ENCODE data around the gene HIP1. TPM values are rescaled to one million over a fixed set of nuclear protein-coding genes. Genes with fewer than 3 reads are reported as not detected.

Gene HIP1
- total RNA-seq, 1 experiment from 2014 or later, result 43.3 TPM

DNA sequence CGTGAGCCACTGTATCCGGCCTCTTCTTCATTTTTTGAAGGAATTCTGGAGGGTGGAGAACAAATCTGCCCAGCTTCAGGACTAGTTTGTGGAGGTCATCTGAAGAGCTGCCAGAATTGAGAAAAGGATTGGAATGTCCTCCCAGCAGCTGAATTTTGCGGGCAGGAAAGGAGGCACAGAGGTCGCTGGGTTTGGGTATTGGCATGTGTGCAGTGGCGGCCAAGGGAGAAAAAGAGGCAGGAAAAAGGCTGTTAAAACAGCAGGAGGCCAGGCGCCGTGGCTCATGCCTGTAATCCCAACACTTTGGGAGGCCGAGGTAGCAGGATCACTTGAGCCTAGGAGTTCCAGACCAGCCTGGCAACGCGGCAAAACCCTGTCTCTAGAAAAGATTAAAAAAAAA, 80.4 kb downstream of the HIP1 start:
- no peaks in the 10 kb centered on the region for H3K27me3 ChIP-seq (ENCODE audit: control insufficient read depth, insufficient read depth, low read length)
- intact Hi-C loops (cut with micrococcal nuclease; ENCODE audit: unreplicated experiment) (no loop called here), in situ Hi-C loops (cut with HindIII; ENCODE audit: low pct_unique_long_range_greater_than_20kb, low sequenced_read_pairs) (no loop called here)
- TF ChIP-seq, protein P1, sequence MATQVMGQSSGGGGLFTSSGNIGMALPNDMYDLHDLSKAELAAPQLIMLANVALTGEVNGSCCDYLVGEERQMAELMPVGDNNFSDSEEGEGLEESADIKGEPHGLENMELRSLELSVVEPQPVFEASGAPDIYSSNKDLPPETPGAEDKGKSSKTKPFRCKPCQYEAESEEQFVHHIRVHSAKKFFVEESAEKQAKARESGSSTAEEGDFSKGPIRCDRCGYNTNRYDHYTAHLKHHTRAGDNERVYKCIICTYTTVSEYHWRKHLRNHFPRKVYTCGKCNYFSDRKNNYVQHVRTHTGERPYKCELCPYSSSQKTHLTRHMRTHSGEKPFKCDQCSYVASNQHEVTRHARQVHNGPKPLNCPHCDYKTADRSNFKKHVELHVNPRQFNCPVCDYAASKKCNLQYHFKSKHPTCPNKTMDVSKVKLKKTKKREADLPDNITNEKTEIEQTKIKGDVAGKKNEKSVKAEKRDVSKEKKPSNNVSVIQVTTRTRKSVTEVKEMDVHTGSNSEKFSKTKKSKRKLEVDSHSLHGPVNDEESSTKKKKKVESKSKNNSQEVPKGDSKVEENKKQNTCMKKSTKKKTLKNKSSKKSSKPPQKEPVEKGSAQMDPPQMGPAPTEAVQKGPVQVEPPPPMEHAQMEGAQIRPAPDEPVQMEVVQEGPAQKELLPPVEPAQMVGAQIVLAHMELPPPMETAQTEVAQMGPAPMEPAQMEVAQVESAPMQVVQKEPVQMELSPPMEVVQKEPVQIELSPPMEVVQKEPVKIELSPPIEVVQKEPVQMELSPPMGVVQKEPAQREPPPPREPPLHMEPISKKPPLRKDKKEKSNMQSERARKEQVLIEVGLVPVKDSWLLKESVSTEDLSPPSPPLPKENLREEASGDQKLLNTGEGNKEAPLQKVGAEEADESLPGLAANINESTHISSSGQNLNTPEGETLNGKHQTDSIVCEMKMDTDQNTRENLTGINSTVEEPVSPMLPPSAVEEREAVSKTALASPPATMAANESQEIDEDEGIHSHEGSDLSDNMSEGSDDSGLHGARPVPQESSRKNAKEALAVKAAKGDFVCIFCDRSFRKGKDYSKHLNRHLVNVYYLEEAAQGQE (IDR thresholded peaks at IDR 0.05; ENCODE audit: insufficient read depth in 1 of 2, low read depth in 2 of 2, low read length in 1 of 2), result no peak
- TF ChIP-seq TCF7L2 (IDR thresholded peaks at IDR 0.05; ENCODE audit: low read depth, low read length), result no peak
- TF ChIP-seq, protein P2, sequence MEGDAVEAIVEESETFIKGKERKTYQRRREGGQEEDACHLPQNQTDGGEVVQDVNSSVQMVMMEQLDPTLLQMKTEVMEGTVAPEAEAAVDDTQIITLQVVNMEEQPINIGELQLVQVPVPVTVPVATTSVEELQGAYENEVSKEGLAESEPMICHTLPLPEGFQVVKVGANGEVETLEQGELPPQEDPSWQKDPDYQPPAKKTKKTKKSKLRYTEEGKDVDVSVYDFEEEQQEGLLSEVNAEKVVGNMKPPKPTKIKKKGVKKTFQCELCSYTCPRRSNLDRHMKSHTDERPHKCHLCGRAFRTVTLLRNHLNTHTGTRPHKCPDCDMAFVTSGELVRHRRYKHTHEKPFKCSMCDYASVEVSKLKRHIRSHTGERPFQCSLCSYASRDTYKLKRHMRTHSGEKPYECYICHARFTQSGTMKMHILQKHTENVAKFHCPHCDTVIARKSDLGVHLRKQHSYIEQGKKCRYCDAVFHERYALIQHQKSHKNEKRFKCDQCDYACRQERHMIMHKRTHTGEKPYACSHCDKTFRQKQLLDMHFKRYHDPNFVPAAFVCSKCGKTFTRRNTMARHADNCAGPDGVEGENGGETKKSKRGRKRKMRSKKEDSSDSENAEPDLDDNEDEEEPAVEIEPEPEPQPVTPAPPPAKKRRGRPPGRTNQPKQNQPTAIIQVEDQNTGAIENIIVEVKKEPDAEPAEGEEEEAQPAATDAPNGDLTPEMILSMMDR (IDR thresholded peaks at IDR 0.05), result no peak
- TF ChIP-seq SIN3A (IDR thresholded peaks at IDR 0.05; ENCODE audit: borderline replicate concordance, insufficient read depth, low read depth, low read length), result no peak
- no peak for TF ChIP-seq POLR2AphosphoS5 (IDR thresholded peaks at IDR 0.05; ENCODE audit: low read depth, low read length)
- ATAC-seq (peak; percentile 64), DNase-seq (ENCODE audit: low read depth, low spot score) (no peak)
- no peaks in the 10 kb centered on the region for H3K9me3 ChIP-seq (ENCODE audit: control insufficient read depth, insufficient read depth, low read depth, low read length)
- H3K4me3 ChIP-seq (ENCODE audit: low read depth in 2 of 2, low read length in 2 of 2), result no peak overlapping the region
- no TSS peak for BruUV-seq (replicated peaks)
- H3K27ac ChIP-seq (ENCODE audit: low read length), result peak overlapping the region; percentile 14; the same call in 1 of the 2 replicates
- H3K4me1 ChIP-seq (ENCODE audit: control insufficient read depth, insufficient read depth, low read length), result no peaks in the 10 kb centered on the region
- no peaks in the 10 kb centered on the region for H3K36me3 ChIP-seq (ENCODE audit: control insufficient read depth, insufficient read depth, low read length)
- POLR2A ChIA-PET, result no interaction called here
- CTCF ChIA-PET, result no interaction called here

DNA sequence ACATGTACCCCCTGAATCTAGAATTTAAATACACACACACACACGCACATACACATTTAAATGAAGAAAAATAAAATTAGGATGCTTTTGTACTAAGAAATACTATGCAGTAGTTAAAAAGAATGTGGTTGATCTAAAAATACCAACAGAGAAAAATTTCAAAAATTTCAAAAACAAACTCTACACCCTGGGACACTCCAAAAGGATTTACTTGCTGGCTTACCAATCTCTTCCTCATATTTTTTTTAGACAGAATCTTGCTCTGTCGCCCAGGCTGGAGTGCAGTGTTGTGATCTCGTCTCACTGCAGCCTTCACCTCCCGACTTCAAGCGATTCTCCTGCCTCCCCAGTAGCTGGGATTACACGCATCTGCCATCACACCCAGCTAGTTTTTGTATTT, 80.9 kb downstream of the HIP1 start:
- Histone ChIP-seq H3K36me3 (ENCODE audit: control insufficient read depth, insufficient read depth, low read length) (no peaks in the 10 kb centered on the region), H3K4me3 (ENCODE audit: low read depth in 2 of 2, low read length in 2 of 2) (no peak overlapping the region), H3K27ac (ENCODE audit: low read length) (no peak overlapping the region), H3K4me1 (ENCODE audit: control insufficient read depth, insufficient read depth, low read length) (0 out of 2 replicates have a peak, but pooled peaks cover 3% of the 10 kb centered on the region), H3K27me3 (ENCODE audit: control insufficient read depth, insufficient read depth, low read length) (no peaks in the 10 kb centered on the region), H3K9me3 (ENCODE audit: control insufficient read depth, insufficient read depth, low read depth, low read length) (no peaks in the 10 kb centered on the region)
- no peak for DNase-seq (ENCODE audit: low read depth, low spot score)
- ATAC-seq, result no peak
- intact Hi-C loops (cut with micrococcal nuclease; ENCODE audit: unreplicated experiment) (no loop called here), in situ Hi-C loops (cut with HindIII; ENCODE audit: low pct_unique_long_range_greater_than_20kb, low sequenced_read_pairs) (no loop called here)
- ChIA-PET POLR2A (no interaction called here), CTCF (no interaction called here)
- TF ChIP-seq SIN3A (IDR thresholded peaks at IDR 0.05; ENCODE audit: borderline replicate concordance, insufficient read depth, low read depth, low read length) (no peak), POLR2AphosphoS5 (IDR thresholded peaks at IDR 0.05; ENCODE audit: low read depth, low read length) (no peak), TCF7L2 (IDR thresholded peaks at IDR 0.05; ENCODE audit: low read depth, low read length) (no peak)
- TF ChIP-seq, protein P1 (IDR thresholded peaks at IDR 0.05; ENCODE audit: insufficient read depth in 1 of 2, low read depth in 2 of 2, low read length in 1 of 2), result no peak
- TF ChIP-seq, protein P2 (IDR thresholded peaks at IDR 0.05), result no peak
- BruUV-seq (replicated peaks), result no TSS peak
